IMR-90 (cell line): ENCODE data around the gene NPY2R. TPM values are rescaled to one million over a fixed set of nuclear protein-coding genes. Genes with fewer than 3 reads are reported as not detected.

Experiments
- ATAC-seq: fragments of 200-7000 bp; cut with Tn5 transposase; 2 replicates; pipeline ENCODE4 v1.9.1; 2020; ENCODE audit warnings: low read depth, mild to moderate bottlenecking, moderate library complexity
- BruUV-seq: library from RNA; stranded (reverse); fragments of 400-500 nt; replicated peaks from 2 replicates; lab custom pipeline; 2021; lab: Mats Ljungman, UMichigan
- CTCF ChIA-PET: fragments of 300-600 bp; formaldehyde crosslinking; extraction: SDS; loops from one replicate; lab custom pipeline; 2021; ENCODE audit warnings: antibody characterized with exemption; lab: Yijun Ruan, JAX
- POLR2A ChIA-PET: fragments of 300-600 bp; sonication (Branson Sonifier 250); formaldehyde crosslinking; loops from one replicate; lab custom pipeline; 2022; ENCODE audit warnings: antibody characterized with exemption; ENCODE audit not compliant: unreplicated experiment; lab: Charles Lee
- DNase-seq: peaks from one replicate; pipeline ENCODE4 v3.0.0; 2013
- H2AFZ ChIP-seq: replicated peaks from 2 replicates; pipeline ENCODE3; 2013; ENCODE audit warnings: low read length, mild to moderate bottlenecking; ENCODE audit not compliant: poor library complexity
- H2AK5ac ChIP-seq: 2 replicates; pipeline ENCODE4 v1.6.1; 2013; ENCODE audit warnings: low read depth, low read length, inconsistent platforms
- H2AK9ac ChIP-seq: replicated peaks from 2 replicates; pipeline ENCODE3; 2013; ENCODE audit warnings: mild to moderate bottlenecking, low read depth, low read length, moderate library complexity; ENCODE audit not compliant: poor library complexity
- H2BK120ac ChIP-seq: 2 replicates; pipeline ENCODE4 v1.6.1; 2013; ENCODE audit warnings: low read depth, low read length, inconsistent platforms
- H2BK15ac ChIP-seq: 3 replicates; pipeline ENCODE4 v1.6.1; 2013; ENCODE audit warnings: low read depth, low read length, inconsistent platforms
- H2BK20ac ChIP-seq: 2 replicates; pipeline ENCODE4 v1.6.1; 2013; ENCODE audit warnings: low read depth, mild to moderate bottlenecking, inconsistent platforms, low read length, moderate library complexity
- H2BK5ac ChIP-seq: 2 replicates; pipeline ENCODE4 v1.6.1; 2013; ENCODE audit warnings: mild to moderate bottlenecking, low read depth, low read length, inconsistent platforms; ENCODE audit not compliant: poor library complexity, severe bottlenecking
- H3K14ac ChIP-seq: replicated peaks from 2 replicates; pipeline ENCODE4 v1.6.1; 2013; ENCODE audit warnings: low read depth, low read length, inconsistent platforms
- H3K18ac ChIP-seq: 2 replicates; pipeline ENCODE4 v1.6.1; 2013; ENCODE audit warnings: low read depth, low read length, control low read depth
- H3K23ac ChIP-seq: 2 replicates; pipeline ENCODE4 v1.6.1; 2013; ENCODE audit warnings: low read depth, low read length, inconsistent platforms
- H3K27ac ChIP-seq: 2 replicates; pipeline ENCODE4 v1.5.1; 2013; ENCODE audit warnings: mild to moderate bottlenecking, control low read depth, low read length; ENCODE audit not compliant: insufficient read depth
- H3K27me3 ChIP-seq: 2 replicates; pipeline ENCODE4 v1.6.1; 2013; ENCODE audit warnings: low read length; ENCODE audit not compliant: control insufficient read depth, insufficient read depth
- H3K36me3 ChIP-seq: 2 replicates; pipeline ENCODE4 v1.6.1; 2013; ENCODE audit warnings: low read length, mixed read lengths; ENCODE audit not compliant: control insufficient read depth, insufficient read depth
- H3K4ac ChIP-seq: 2 replicates; pipeline ENCODE4 v1.6.1; 2013; ENCODE audit warnings: low read depth, low read length, inconsistent platforms
- H3K4me1 ChIP-seq: 2 replicates; pipeline ENCODE4 v1.6.1; 2013; ENCODE audit warnings: low read length, mixed read lengths; ENCODE audit not compliant: control insufficient read depth, insufficient read depth
- H3K4me2 ChIP-seq: 2 replicates; pipeline ENCODE4 v1.6.1; 2013; ENCODE audit warnings: low read depth, mild to moderate bottlenecking, control low read depth, low read length, moderate library complexity
- H3K4me3 ChIP-seq: 2 replicates; pipeline ENCODE4 v1.5.1; 2013; ENCODE audit warnings: low read depth, mild to moderate bottlenecking, control low read depth, low read length, moderate library complexity; ENCODE audit not compliant: insufficient read depth
- H3K56ac ChIP-seq: 2 replicates; pipeline ENCODE4 v1.6.1; 2013; ENCODE audit warnings: low read length, inconsistent platforms; ENCODE audit not compliant: insufficient read depth; ENCODE audit errors: extremely low read depth
- H3K79me1 ChIP-seq, 2 experiments: 2 replicates each; pipeline ENCODE4 v1.6.1; 2013; ENCODE audit warnings: low read length in 2 of 2, inconsistent platforms in 1 of 2, low read depth in 1 of 2
- H3K9ac ChIP-seq: 2 replicates; pipeline ENCODE4 v1.6.1; 2013; ENCODE audit warnings: low read depth, low read length, control low read depth
- H3K9me1 ChIP-seq: 2 replicates; pipeline ENCODE4 v1.6.1; 2013; ENCODE audit warnings: low read length, inconsistent platforms; ENCODE audit not compliant: insufficient read depth
- H3K9me3 ChIP-seq: 2 replicates; pipeline ENCODE4 v1.6.1; 2013; ENCODE audit warnings: low read length; ENCODE audit not compliant: control insufficient read depth, insufficient read depth
- H4K20me1 ChIP-seq: 2 replicates; pipeline ENCODE4 v1.6.1; 2013; ENCODE audit warnings: low read length, inconsistent platforms; ENCODE audit not compliant: insufficient read depth
- H4K5ac ChIP-seq: 2 replicates; pipeline ENCODE4 v1.6.1; 2013; ENCODE audit warnings: mild to moderate bottlenecking, low read depth, low read length, control low read depth
- H4K8ac ChIP-seq, 2 experiments: 2 replicates each; pipeline ENCODE4 v1.6.1; 2013; ENCODE audit warnings: low read depth in 2 of 2, low read length in 2 of 2, control low read depth in 1 of 2, inconsistent platforms in 1 of 2
- H4K91ac ChIP-seq: 2 replicates; pipeline ENCODE4 v1.6.1; 2013; ENCODE audit warnings: low read depth, low read length, inconsistent platforms; ENCODE audit not compliant: insufficient read depth
- CEBPB ChIP-seq: IDR thresholded peaks from 2 replicates; pipeline ENCODE4 v1.6.1; 2012; ENCODE audit warnings: low read depth, low read length, improper control_type of control experiment
- CHD1 ChIP-seq: IDR thresholded peaks from 2 replicates; pipeline ENCODE4 v1.6.1; 2012; ENCODE audit warnings: low read depth, low read length, improper control_type of control experiment
- CTCF ChIP-seq: conservative IDR thresholded peaks from 2 replicates; pipeline ENCODE4 v1.5.1; 2012; ENCODE audit warnings: mild to moderate bottlenecking, low read depth, low read length, improper control_type of control experiment
- ELK1 ChIP-seq: fragments of 150-350 bp; IDR thresholded peaks from 2 replicates; pipeline ENCODE4 v1.6.1; 2016; ENCODE audit warnings: low read depth, mild to moderate bottlenecking, low read length, moderate library complexity, borderline replicate concordance
- FOS ChIP-seq: fragments of 150-350 bp; IDR thresholded peaks from 2 replicates; pipeline ENCODE4 v1.6.1; 2016; ENCODE audit warnings: low read depth, low read length
- MAFK ChIP-seq: IDR thresholded peaks from 2 replicates; pipeline ENCODE4 v1.6.1; 2012; ENCODE audit warnings: low read depth, low read length, improper control_type of control experiment
- MAZ ChIP-seq: IDR thresholded peaks from 2 replicates; pipeline ENCODE4 v1.6.1; 2012; ENCODE audit warnings: low read depth, mild to moderate bottlenecking, low read length, improper control_type of control experiment, moderate library complexity, borderline replicate concordance
- NFE2L2 ChIP-seq: fragments of 150-350 bp; IDR thresholded peaks from 2 replicates; pipeline ENCODE4 v1.6.1; 2016; ENCODE audit warnings: low read depth, mild to moderate bottlenecking, low read length
- POLR2A ChIP-seq: IDR thresholded peaks from 2 replicates; pipeline ENCODE4 v1.6.1; 2012; ENCODE audit warnings: mild to moderate bottlenecking, low read depth, low read length
- RCOR1 ChIP-seq: IDR thresholded peaks from 2 replicates; pipeline ENCODE4 v1.6.1; 2012; ENCODE audit warnings: mild to moderate bottlenecking, low read length, improper control_type of control experiment; ENCODE audit not compliant: insufficient replicate concordance
- USF2 ChIP-seq: fragments of 150-350 bp; IDR thresholded peaks from 2 replicates; pipeline ENCODE4 v1.6.1; 2017; ENCODE audit warnings: mild to moderate bottlenecking, antibody characterized with exemption, low read length, low read depth
- WGBS, 2 experiments: methylation state at CpG; one replicate each; pipeline versions ENCODE4 v1.1.5 to v1.1.7; 2013; ENCODE audit warnings: missing lambda C conversion rate in 2 of 2; ENCODE audit not compliant: insufficient read length in 1 of 2; ENCODE audit errors: extremely low coverage in 2 of 2; 5-methylcytosine and 5-hydroxymethylcytosine counted together
- dilution Hi-C: fragments of 300-500 bp; cut with HindIII; formaldehyde crosslinking; loops from one replicate; pipeline ENCODE4 v1.14.3; 2018; ENCODE audit warnings: low sequenced_read_pairs; ENCODE audit not compliant: unreplicated experiment
- in situ Hi-C: fragments of 300-500 bp; cut with MboI; formaldehyde crosslinking; loops from 3 replicates; pipeline ENCODE4 v1.14.3; 2019; ENCODE audit warnings: low sequenced_read_pairs, inconsistent platforms, mixed read lengths
- intact Hi-C: fragments of 100-400 bp; cut with micrococcal nuclease; formaldehyde crosslinking; loops from 2 replicates; pipeline ENCODE4 v1.10.0; 2022
- polyA plus RNA-seq, 3 experiments: library from polyadenylated mRNA; depleted of rRNA; stranded (reverse); fragments of >200 nt; gene quantifications; 2 replicates each; pipeline ENCODE4 v1.2.3, GENCODE V29; 2012; ENCODE audit warnings: low replicate concordance in 1 of 3
- total RNA-seq: library from RNA; depleted of rRNA; stranded (reverse); fragments of >200 nt; gene quantifications from 2 replicates; pipeline ENCODE4 v1.2.3, GENCODE V29; 2012

Gene NPY2R
- total and polyA plus RNA-seq, 2 of the 4 experiments (the other 2 are of a cell fraction), result not detected

GRCh38 chr4:155187989-155188388 is 20.4 kb upstream of the NPY2R start:
- CTCF ChIA-PET, result no interaction called here
- intact Hi-C loops, result no loop called here
- no peak for ATAC-seq

More at GRCh38 chr4:155187989-155188388, 20.4 kb upstream of the NPY2R start:
- no peaks in the 10 kb centered on the region for H4K20me1 ChIP-seq
- dilution Hi-C loops (no loop called here), in situ Hi-C loops (no loop called here)
- no peak overlapping the region for H4K91ac ChIP-seq
- no peaks in the 10 kb centered on the region for H3K27me3 ChIP-seq
- H3K4me2 ChIP-seq, result no peak overlapping the region
- H3K79me1 ChIP-seq, result no peaks in the 10 kb centered on the region
- no peaks in the 10 kb centered on the region for H3K9me3 ChIP-seq
- POLR2A ChIA-PET, result no interaction called here
- H2AK9ac ChIP-seq, result no peak overlapping the region
- H3K36me3 ChIP-seq, result no peaks in the 10 kb centered on the region
- TF ChIP-seq MAZ, result no peak
- TF ChIP-seq RCOR1, result no peak
- TF ChIP-seq NFE2L2, result no peak
- no peak for TF ChIP-seq ELK1
- no peak for TF ChIP-seq CEBPB
- TF ChIP-seq FOS, result no peak
- no peak for TF ChIP-seq POLR2A
- no peak for TF ChIP-seq CTCF
- no peak for TF ChIP-seq USF2
- no peak for TF ChIP-seq CHD1
- TF ChIP-seq MAFK, result no peak
- no peak overlapping the region for H2AK5ac ChIP-seq
- H2BK15ac ChIP-seq, result no peak overlapping the region
- no peak overlapping the region for H3K4me3 ChIP-seq
- H3K14ac ChIP-seq, result no peak overlapping the region
- H3K23ac ChIP-seq, result no peak overlapping the region
- no peak for DNase-seq
- no TSS peak for BruUV-seq
- no peak overlapping the region for H2AFZ ChIP-seq
- H3K18ac ChIP-seq, result no peak overlapping the region
- WGBS, 2 experiments, result no CpG with 5 or more reads among the region's 1 CpG
- no peak overlapping the region for H2BK120ac ChIP-seq
- no peak overlapping the region for H2BK5ac ChIP-seq
- H3K9me1 ChIP-seq, result no peaks in the 10 kb centered on the region
- H3K9ac ChIP-seq, result no peak overlapping the region
- H3K4ac ChIP-seq, result no peak overlapping the region
- no peak overlapping the region for H4K8ac ChIP-seq
- no peak overlapping the region for H2BK20ac ChIP-seq
- no peak overlapping the region for H3K27ac ChIP-seq
- H3K4me1 ChIP-seq, result no peaks in the 10 kb centered on the region
- no peak overlapping the region for H3K56ac ChIP-seq
- no peak overlapping the region for H4K5ac ChIP-seq
